HCT116 (cell line): ENCODE results near the gene AMPD3. TPM values are rescaled to one million over a fixed set of nuclear protein-coding genes. Genes with fewer than 3 reads are reported as not detected.

Source experiments
- ATAC-seq: fragments of 200-7000 bp; cut with Tn5 transposase; 2 replicates; pipeline ENCODE4 v1.9.1; 2020; ENCODE audit warnings: mild to moderate bottlenecking, moderate library complexity
- BruUV-seq: library from RNA; stranded (reverse); fragments of 400-500 nt; replicated peaks from 2 replicates; lab custom pipeline; 2021; lab: Mats Ljungman, UMichigan
- CTCF ChIA-PET: fragments of 300-600 bp; sonication (Branson Sonifier 250); formaldehyde crosslinking; loops from one replicate; lab custom pipeline; 2021; ENCODE audit warnings: antibody characterized with exemption; lab: Charles Lee
- POLR2A ChIA-PET: fragments of 300-600, 350-600 bp; sonication (Branson Sonifier 250); formaldehyde crosslinking; loops from one replicate; lab custom pipeline; 2021; ENCODE audit warnings: antibody characterized with exemption; lab: Charles Lee
- RAD21 ChIA-PET, 2 experiments: fragments of 300-600 bp; sonication (Branson Sonifier 250); formaldehyde crosslinking; loops; one replicate each; lab custom pipeline; 2023; ENCODE audit warnings: low total read pairs in 2 of 2; ENCODE audit not compliant: uncharacterized antibody in 2 of 2, unreplicated experiment in 2 of 2, low non-redundant PET in 1 of 2; lab: Charles Lee
- DNase-seq: peaks from one replicate; pipeline ENCODE4 v3.0.0-alpha.2; 2010; ENCODE audit warnings: low read depth, low spot score
- H2AFZ ChIP-seq: fragments of 200-600 bp; shearing (Covaris generic), sonication (generic); 2 replicates; pipeline ENCODE4 v1.6.1; 2017; ENCODE audit warnings: low read depth, mixed run types, mixed read lengths, antibody characterized with exemption, low read length; ENCODE audit not compliant: poor library complexity, severe bottlenecking
- H3K27ac ChIP-seq: 2 replicates; pipeline ENCODE4 v1.5.1; 2012; ENCODE audit warnings: low read depth, low read length
- H3K27me3 ChIP-seq: fragments of 200-600 bp; sonication (generic); 2 replicates; pipeline ENCODE4 v1.6.1; 2016; ENCODE audit warnings: mixed run types, low read length, mixed read lengths; ENCODE audit not compliant: insufficient read depth
- H3K36me3 ChIP-seq, 2 experiments: fragments of 200-500 bp in 1 of 2; fragments of 200-600 bp in 1 of 2; sonication (Bioruptor generic) in 1 of 2; sonication (generic) in 1 of 2; 2 replicates each; pipeline versions ENCODE4 v1.5.1 to v1.6.1; 2014 to 2016; ENCODE audit warnings: low read length in 2 of 2, inconsistent platforms in 1 of 2, mixed read lengths in 1 of 2, mixed run types in 1 of 2; ENCODE audit not compliant: insufficient read depth in 2 of 2, control insufficient read depth in 1 of 2
- H3K4me1 ChIP-seq, 2 experiments: fragments of 200-600 bp in 1 of 2; sonication (generic) in 1 of 2; 2 replicates each; pipeline versions ENCODE4 v1.5.1 to v1.6.1; 2012 to 2017; ENCODE audit warnings: low read length in 2 of 2, inconsistent platforms in 1 of 2, mild to moderate bottlenecking in 1 of 2, mixed read lengths in 1 of 2, mixed run types in 1 of 2, moderate library complexity in 1 of 2; ENCODE audit not compliant: insufficient read depth in 2 of 2, control insufficient read depth in 1 of 2
- H3K4me2 ChIP-seq: fragments of 200-600 bp; sonication (generic); 2 replicates; pipeline ENCODE4 v1.6.1; 2017; ENCODE audit warnings: mixed run types, low read length, mixed read lengths
- H3K4me3 ChIP-seq, 2 experiments: fragments of 200-600 bp in 1 of 2; sonication (generic) in 1 of 2; replicated peaks in 1 of 2; 2 replicates each; pipeline ENCODE4 v1.5.1; 2011 to 2016; ENCODE audit warnings: low read length in 2 of 2, control low read depth in 1 of 2, low read depth in 1 of 2, mild to moderate bottlenecking in 1 of 2, mixed read lengths in 1 of 2, mixed run types in 1 of 2
- H3K79me2 ChIP-seq: fragments of 200-600 bp; sonication (generic); 2 replicates; pipeline ENCODE4 v1.6.1; 2017; ENCODE audit warnings: mild to moderate bottlenecking, mixed run types, low read length, moderate library complexity, mixed read lengths; ENCODE audit not compliant: insufficient read depth
- H3K9ac ChIP-seq: fragments of 200-600 bp; sonication (generic); 2 replicates; pipeline ENCODE4 v1.6.1; 2016; ENCODE audit warnings: low read length, mixed read lengths
- H3K9me2 ChIP-seq: fragments of 200-600 bp; sonication (generic), shearing (Covaris generic); 2 replicates; pipeline ENCODE4 v1.6.1; 2017; ENCODE audit warnings: mixed run types, mild to moderate bottlenecking, moderate library complexity; ENCODE audit not compliant: insufficient read depth
- H3K9me3 ChIP-seq, 2 experiments: fragments of 200-500 bp in 1 of 2; fragments of 200-600 bp in 1 of 2; sonication (Bioruptor generic) in 1 of 2; sonication (generic) in 1 of 2; 2 replicates each; pipeline ENCODE4 v1.6.1; 2014 to 2017; ENCODE audit warnings: low read length in 2 of 2, mixed read lengths in 2 of 2, inconsistent platforms in 1 of 2, low read depth in 1 of 2, mild to moderate bottlenecking in 1 of 2, mixed run types in 1 of 2, moderate library complexity in 1 of 2; ENCODE audit not compliant: control insufficient read depth in 1 of 2, insufficient read depth in 1 of 2
- H4K20me1 ChIP-seq: fragments of 200-600 bp; sonication (generic), shearing (Covaris generic); 2 replicates; pipeline ENCODE4 v1.6.1; 2017; ENCODE audit warnings: mixed run types, mild to moderate bottlenecking, moderate library complexity; ENCODE audit not compliant: insufficient read depth
- CBX3 ChIP-seq: IDR thresholded peaks from 2 replicates; pipeline ENCODE4 v1.6.1; 2012; ENCODE audit warnings: low read depth
- CEBPB ChIP-seq: IDR thresholded peaks from 2 replicates; pipeline ENCODE4 v1.6.1; 2012; ENCODE audit warnings: low read depth
- EGR1 ChIP-seq: IDR thresholded peaks from 2 replicates; pipeline ENCODE4 v1.6.1; 2012; ENCODE audit warnings: low read depth
- EZH2phosphoT487 ChIP-seq: fragments of 200-600 bp; IDR thresholded peaks from 2 replicates; pipeline ENCODE4 v1.6.1; 2018; ENCODE audit warnings: antibody characterized with exemption, borderline replicate concordance
- JUND ChIP-seq: IDR thresholded peaks from 2 replicates; pipeline ENCODE4 v1.6.1; 2012
- MAX ChIP-seq: IDR thresholded peaks from 2 replicates; pipeline ENCODE4 v1.6.1; 2012
- POLR2A ChIP-seq: IDR thresholded peaks from 2 replicates; pipeline ENCODE4 v1.7.0; 2011; ENCODE audit warnings: borderline replicate concordance; ENCODE audit not compliant: insufficient read depth, insufficient read length; ENCODE audit errors: extremely low read depth
- POLR2AphosphoS5 ChIP-seq: IDR thresholded peaks from 2 replicates; pipeline ENCODE4 v1.6.1; 2011; ENCODE audit warnings: mild to moderate bottlenecking, low read depth, low read length, moderate library complexity
- REST ChIP-seq: IDR thresholded peaks from 2 replicates; pipeline ENCODE4 v1.6.1; 2012; ENCODE audit warnings: low read depth
- SIN3A ChIP-seq: IDR thresholded peaks from 2 replicates; pipeline ENCODE4 v1.6.1; 2012; ENCODE audit warnings: low read depth
- SP1 ChIP-seq: IDR thresholded peaks from 2 replicates; pipeline ENCODE4 v1.6.1; 2012; ENCODE audit warnings: low read depth
- SRF ChIP-seq: IDR thresholded peaks from 2 replicates; pipeline ENCODE4 v1.6.1; 2012; ENCODE audit warnings: low read depth
- TCF7L2 ChIP-seq: IDR thresholded peaks from 2 replicates; pipeline ENCODE4 v1.7.0; 2011; ENCODE audit warnings: borderline replicate concordance, inconsistent platforms; ENCODE audit not compliant: insufficient read depth, insufficient read length; ENCODE audit errors: extremely low read depth
- YY1 ChIP-seq: IDR thresholded peaks from 2 replicates; pipeline ENCODE4 v1.6.1; 2011; ENCODE audit warnings: low read length, low read depth, moderate library complexity, mild to moderate bottlenecking; ENCODE audit not compliant: insufficient replicate concordance; ENCODE audit errors: extremely low read depth
- ZBTB33 ChIP-seq: IDR thresholded peaks from 2 replicates; pipeline ENCODE4 v1.6.1; 2011; ENCODE audit warnings: mild to moderate bottlenecking, low read length, moderate library complexity; ENCODE audit not compliant: insufficient replicate concordance; ENCODE audit errors: extremely low read depth
- intact Hi-C: fragments of 100-400 bp; cut with micrococcal nuclease; formaldehyde crosslinking; loops from 2 replicates; pipeline ENCODE4 v1.10.0; 2022
- total RNA-seq: library from RNA; stranded (reverse); gene quantifications from one replicate; pipeline ENCODE4 v1.2.1, GENCODE V29; 2021; ENCODE audit not compliant: unreplicated experiment

AMPD3 gene
- total RNA-seq, 1 experiment from 2014 or later = 25.9 TPM

GRCh38 chr11:10498426-10499250 is 43.6 kb downstream of the AMPD3 start:
- H3K36me3 ChIP-seq = peaks cover 6 to 62% of the 10 kb centered on the region in 2 experiments
- CTCF ChIA-PET = no interaction called here
- H3K4me3 ChIP-seq = no peak overlapping the region
- H3K9ac ChIP-seq = no peak overlapping the region
- no peak overlapping the region for H2AFZ ChIP-seq
- no peaks in the 10 kb centered on the region for H4K20me1 ChIP-seq
- no peaks in the 10 kb centered on the region for H3K79me2 ChIP-seq
- DNase-seq = no peak
- ATAC-seq = no peak
- H3K27ac ChIP-seq = no peak overlapping the region
- H3K27me3 ChIP-seq = no peaks in the 10 kb centered on the region
- no TSS peak for BruUV-seq
- H3K4me1 ChIP-seq = no peaks in the 10 kb centered on the region
- TF ChIP-seq EGR1 (no peak), SP1 (no peak)
- H3K4me2 ChIP-seq = no peak overlapping the region
- RAD21 ChIA-PET = no interaction called here
- H3K9me3 ChIP-seq = no peaks in the 10 kb centered on the region
- intact Hi-C loops = no loop called here
- H3K9me2 ChIP-seq = no peaks in the 10 kb centered on the region
- POLR2A ChIA-PET = no interaction called here

DNA sequence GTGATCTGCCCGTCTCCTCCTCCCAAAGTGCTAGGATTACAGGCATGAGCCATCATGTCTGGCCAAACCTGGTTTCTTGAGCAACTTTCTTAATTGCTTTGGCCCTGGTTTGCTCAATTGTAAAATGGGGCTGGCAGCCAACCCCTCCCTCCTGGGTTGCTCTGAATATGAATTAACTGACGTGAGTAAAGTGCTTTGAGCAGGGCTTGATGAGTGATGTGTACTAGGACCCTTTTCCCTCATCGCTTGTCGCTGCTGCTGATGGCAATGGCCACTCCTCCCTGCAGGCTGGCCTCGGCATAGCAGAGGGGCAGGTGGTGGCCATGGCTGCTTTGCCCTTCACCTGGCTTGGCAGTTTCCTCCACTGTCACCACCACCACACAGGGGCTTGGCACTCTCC is 44.4 kb downstream of the AMPD3 start:
- Histone ChIP-seq H3K79me2 (no peaks in the 10 kb centered on the region), H2AFZ (no peak overlapping the region), H3K4me1 (no peaks in the 10 kb centered on the region), H3K9me2 (no peaks in the 10 kb centered on the region), H3K36me3 (peaks cover 6 to 54% of the 10 kb centered on the region in 2 experiments), H3K9ac (no peak overlapping the region), H3K27ac (no peak overlapping the region), H3K27me3 (no peaks in the 10 kb centered on the region), H3K4me2 (no peak overlapping the region), H3K4me3 (no peak overlapping the region), H3K9me3 (no peaks in the 10 kb centered on the region), H4K20me1 (no peaks in the 10 kb centered on the region)
- BruUV-seq = no TSS peak
- no peak for TF ChIP-seq JUND
- TF ChIP-seq EZH2phosphoT487 = no peak
- TF ChIP-seq MAX = no peak
- TF ChIP-seq CEBPB = no peak
- TF ChIP-seq SP1 = no peak
- no peak for TF ChIP-seq ZBTB33
- no peak for TF ChIP-seq CBX3
- no peak for TF ChIP-seq TCF7L2
- TF ChIP-seq SRF = no peak
- no peak for TF ChIP-seq EGR1
- no peak for TF ChIP-seq YY1
- no peak for TF ChIP-seq POLR2AphosphoS5
- TF ChIP-seq SIN3A = no peak
- no peak for TF ChIP-seq POLR2A
- TF ChIP-seq REST = no peak
- ATAC-seq = no peak
- ChIA-PET CTCF (no interaction called here), RAD21 (no interaction called here), POLR2A (no interaction called here)
- intact Hi-C loops = no loop called here
- DNase-seq = no peak
